ENCODE results near the gene CCT4.
"Not testable (repeated sequence)": the region's sequence is repeated elsewhere in the genome, so short reads cannot be mapped to it uniquely, and the experiment has no call there.

The CCT4 gene, protein sequence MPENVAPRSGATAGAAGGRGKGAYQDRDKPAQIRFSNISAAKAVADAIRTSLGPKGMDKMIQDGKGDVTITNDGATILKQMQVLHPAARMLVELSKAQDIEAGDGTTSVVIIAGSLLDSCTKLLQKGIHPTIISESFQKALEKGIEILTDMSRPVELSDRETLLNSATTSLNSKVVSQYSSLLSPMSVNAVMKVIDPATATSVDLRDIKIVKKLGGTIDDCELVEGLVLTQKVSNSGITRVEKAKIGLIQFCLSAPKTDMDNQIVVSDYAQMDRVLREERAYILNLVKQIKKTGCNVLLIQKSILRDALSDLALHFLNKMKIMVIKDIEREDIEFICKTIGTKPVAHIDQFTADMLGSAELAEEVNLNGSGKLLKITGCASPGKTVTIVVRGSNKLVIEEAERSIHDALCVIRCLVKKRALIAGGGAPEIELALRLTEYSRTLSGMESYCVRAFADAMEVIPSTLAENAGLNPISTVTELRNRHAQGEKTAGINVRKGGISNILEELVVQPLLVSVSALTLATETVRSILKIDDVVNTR

DNA sequence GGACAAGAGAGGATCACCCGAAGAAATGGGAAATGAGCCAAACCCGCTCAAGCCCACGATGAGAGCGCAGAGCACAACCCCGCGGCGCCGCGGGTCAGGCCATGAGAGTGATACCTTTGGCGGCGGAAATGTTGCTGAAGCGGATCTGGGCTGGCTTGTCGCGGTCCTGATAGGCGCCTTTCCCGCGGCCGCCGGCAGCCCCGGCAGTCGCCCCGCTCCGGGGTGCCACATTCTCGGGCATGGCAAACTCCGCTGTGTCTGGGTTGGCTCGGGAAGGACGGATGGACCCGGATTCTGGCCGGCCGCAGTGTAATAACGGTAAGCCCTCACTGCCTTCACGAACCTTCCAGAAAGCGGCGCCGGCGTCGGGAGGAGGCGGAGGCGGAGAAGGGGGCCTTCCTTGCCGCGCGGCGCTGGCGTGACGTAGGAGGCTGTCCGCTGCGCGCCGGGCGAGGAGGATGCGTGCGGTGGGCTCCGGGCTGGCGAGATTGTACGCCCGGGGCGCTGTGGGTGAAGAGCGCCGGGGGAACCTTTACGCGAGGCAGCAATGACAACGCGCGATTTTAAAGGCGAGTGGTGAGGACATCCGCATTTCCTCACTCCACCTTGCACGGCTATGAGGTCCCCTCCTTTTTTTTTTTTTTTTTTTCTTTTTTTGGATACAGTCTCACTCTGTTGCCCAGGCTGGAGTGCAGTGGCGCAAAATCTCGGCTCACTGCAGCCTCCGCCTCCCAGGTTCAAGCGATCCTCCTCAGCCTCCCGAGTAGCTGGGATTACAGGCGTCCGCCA lies at the start of gene CCT4:
Gene CCT4 (minus strand): TSS at position 390 of the 789 bp plus-strand sequence. CDS start 149 bp downstream, at position 241.
- DNase-seq, result peak; percentile 92

DNA sequence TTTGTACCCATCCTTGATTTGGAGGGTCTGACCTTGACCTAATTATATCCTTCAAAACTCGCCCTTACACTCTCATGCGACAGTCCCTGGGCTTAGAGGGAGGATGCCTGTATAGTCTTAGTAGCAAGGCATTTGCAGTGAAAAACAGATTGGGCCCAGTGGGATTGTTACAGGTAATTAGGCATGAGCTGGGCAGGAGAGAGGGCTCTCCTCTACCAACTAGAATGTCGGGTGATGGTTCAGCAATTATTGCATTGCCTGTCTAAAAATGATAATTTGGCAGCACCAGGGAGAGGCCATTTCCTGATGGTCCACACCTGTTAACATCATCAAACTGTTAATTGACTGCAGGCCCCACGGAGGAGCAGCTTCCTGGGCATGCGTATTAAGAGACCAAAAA lies 49.4 kb upstream of the CCT4 start:
- no peak for DNase-seq

DNA sequence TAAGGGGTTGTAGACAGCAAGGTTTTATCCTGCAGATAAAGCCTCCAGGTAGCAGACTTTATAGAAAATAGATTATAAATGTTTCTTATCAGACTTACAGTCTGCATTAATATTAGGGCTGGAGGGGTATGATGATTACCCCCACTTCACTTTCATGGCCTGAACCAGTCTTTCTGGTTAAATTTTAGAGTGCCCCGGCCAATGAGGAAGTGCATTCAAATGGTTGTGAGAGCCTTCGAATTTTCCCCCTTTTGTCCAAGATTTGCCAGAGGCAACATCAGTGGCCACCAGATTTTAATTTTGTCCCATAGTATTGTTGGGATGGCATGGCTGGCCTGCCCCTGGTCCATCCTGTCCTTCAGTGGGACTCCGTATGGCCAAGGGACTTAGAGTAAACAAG lies 48.6 kb upstream of the CCT4 start:
- DNase-seq, result no peak

DNA sequence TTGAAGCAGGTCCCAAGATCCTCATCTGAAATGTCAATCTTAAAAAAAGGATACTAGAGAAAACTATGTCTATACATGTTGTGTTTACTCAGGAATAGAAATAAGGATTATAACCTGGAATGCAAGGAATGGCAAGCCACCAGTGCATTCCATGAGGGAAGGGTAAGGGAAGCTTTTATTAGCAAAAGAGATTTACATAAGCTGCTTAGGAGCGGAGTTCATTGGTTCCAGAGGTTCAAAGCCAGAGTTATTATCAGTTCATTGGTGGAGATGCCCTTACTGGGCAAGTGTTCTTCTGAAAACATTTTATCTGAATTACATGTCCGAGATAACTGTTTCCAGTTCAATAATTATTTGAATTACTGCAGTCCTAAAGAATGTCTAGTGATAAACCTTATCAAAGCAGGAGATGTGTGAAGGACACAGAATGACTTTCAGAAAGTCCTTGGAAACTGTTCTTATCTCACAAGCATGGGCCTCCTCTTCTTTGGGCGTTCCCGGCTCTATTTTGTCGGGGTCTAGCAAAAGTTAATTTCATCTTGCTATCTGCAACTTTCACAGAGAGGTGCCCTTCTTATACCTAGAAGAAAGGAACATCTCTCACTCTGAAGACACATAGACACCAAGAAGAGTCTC lies 40.5 kb upstream of the CCT4 start:
- DNase-seq, result no peak

DNA sequence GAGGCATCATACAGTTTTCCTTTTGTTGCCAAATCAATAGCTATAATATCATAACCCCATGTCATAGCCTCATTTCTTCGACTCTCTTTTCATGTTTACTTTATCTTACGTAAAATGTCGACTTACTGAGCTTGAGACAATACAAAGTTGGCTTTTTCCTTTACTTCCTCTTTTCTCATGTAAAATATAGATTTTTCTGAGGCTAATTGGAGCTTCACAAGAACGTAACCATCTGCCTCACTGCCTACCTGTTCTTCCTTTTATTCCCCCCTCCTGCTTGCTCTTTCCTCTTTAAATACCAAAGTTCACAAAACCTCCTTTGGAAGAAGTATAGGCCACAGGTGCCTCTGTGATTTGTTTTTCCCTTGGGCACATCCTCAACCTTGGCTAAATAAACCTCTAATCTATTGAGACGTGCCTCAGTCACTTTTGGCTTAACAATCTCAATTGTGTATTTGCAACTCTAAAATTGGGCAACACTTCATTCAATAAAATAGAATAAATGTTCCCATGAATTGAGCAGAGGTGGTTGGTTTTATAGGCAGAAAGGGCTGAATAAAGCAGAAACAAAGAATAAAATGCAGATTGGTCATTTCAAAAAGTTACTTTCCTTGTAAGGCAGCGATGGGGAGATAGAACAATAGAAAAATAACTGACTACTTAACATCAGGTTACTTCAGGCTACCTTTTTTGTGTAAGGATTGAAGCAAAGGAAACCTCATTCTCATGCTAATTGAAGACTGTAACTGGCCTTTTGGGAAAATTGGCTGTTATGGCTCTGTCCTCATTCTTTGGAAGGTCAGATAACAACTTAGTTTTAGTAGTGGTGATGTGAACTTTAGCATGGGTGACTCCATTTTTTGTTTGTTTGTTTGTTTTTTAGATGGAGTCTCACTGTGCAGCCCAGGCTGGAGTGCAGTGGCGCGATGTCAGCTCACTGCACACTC lies 38.3 kb upstream of the CCT4 start:
- DNase-seq, result no peak

DNA sequence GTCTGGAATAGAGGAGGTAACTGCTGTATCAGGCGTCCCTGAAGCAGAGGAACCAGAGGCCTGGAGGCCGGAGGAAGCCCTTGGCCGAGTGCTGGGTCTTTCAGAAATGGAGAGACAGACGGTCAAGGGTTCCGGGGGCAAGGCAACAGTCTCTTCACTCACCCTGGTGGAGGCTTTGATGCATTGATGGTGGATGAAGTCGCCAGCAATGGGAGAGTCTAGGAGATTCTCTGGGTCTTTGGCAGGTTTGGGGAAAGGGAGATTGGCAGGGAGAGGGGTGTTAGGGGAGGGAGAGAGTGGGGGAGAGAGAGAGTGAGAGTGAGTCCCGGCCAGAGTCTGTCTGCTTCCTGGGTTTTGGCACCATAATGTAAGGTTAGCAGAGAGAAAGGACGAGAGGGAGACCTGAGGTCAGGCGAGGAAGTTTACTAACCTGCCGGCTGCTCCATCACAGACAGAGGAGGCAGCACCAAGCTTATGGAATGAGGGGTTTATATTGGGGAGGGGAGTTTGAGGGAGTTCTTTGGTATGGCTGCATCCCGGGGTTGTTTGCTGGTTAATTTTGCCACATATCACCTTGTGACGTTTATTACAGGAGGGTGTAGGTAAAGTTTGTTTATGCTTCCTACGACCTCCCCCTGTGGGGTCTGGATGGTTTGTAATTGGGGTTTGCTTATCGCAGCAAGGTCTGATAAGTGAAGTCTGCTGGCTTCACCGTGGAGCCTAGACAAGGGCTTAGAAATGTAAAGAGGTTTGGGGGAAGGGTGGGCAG lies 36.6 kb upstream of the CCT4 start:
- no peak for DNase-seq

DNA sequence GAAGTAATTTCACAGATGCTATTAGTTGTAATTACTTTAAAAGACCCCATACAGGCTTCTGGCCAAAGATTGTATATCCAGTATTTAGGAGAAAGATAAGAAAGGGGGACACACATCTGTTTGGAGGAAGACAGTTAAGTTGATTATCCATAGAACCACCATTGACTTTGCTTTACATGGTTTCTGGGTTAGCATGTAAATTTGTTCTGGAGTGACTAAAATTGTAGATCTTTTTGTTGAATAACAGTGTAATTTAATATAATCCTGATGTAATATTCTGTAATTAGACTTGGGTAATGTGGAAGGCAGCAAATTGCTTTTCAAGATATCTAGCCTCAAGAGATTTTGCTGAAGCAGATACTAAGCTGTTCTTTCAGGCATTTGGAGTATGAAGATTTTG lies 34.3 kb upstream of the CCT4 start:
- DNase-seq, result no peak

DNA sequence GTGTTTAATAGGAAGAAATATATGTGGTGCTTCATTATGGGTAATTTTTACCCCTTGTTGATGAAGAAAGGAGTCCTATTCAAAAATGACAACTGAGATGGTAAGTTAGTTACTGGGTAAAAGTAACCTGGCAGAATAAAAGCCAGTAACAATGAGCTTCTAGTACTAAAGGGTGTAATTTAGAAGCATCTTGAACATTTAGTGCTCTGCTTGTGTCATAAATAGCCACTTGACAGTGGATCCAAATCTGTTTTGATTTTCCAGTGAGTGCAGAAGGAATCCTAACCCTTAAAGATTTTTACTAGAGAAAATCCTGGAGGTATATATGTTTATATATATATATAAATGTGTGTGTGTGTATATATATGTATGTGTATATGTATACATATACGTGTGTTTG lies 32.1 kb upstream of the CCT4 start:
- no peak for DNase-seq

DNA sequence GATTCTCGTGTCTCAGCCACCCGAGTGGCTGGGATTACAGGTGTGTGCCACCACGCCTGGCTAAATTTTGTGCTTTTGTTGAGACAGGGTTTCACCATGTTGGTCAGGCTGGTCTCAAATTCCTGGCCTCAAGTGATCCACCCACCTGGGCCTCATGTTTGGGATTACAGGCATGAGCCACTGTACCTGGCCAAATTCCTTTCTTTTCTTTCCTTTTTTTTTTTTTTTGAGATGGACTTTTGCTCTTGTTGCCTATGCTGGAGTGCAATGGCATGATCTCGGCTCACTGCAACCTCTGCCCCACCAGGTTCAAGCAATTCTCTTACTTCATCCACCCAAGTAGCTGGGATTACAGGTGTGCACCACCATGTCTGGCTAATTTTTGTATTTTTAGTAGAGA lies 26.3 kb upstream of the CCT4 start:
- not testable (repeated sequence) for DNase-seq

DNA sequence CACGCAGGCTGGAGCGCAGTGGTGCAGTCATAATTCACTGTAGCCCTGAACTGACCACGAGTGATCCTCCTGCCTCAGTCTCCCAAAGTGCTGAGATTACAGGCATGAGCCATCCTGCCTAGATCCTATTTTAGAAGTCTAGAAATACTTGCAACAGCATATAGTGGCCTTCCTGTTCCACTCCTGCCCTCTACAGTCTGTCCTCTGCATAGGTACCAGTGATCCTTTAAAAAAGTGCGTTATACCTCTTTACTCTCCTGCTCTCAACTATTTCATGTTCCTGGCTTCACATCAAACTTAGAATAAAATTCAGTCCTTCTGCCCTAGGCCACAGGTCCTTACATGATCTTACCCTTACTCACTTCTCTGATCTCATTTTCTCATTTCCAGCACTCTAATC lies 23.1 kb upstream of the CCT4 start:
- no peak for DNase-seq

DNA sequence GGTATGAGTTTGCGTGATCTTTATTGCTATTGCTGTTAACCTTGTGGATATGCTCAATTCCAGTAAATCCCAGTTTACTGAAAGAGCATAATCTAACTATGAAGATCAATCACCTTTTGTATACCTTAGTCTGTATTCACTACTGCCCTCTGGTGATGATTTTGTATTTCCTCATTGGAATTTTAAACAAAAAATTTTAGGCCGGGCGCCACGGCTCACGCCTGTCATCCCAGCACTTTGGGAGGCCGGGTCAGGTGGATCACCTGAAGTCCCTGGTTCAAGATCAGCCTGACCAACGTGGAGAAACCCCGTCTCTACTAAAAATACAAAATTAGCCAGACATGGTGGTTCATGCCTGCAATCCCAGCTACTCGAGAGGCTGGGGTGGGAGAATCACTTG lies 22.1 kb upstream of the CCT4 start:
- DNase-seq, result no peak

DNA sequence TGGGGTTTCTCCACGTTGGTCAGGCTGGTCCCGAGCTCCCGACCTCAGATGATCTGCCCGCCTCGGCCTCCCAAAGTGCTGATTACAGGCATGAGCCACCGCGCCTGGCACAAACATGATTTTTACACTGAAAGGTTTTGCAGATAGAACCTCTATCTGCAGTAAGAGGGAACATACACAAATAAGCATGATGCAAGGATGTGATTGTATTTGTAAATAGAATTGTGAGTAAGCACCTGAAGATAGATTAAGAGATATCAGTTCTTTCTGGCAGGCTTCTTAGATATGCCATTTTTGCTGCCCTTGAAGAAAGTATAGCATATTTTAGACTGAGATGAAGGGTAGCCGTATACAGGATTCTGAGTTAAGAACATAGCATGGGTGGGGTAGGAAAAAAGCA lies 20.7 kb upstream of the CCT4 start:
- DNase-seq, result no peak

DNA sequence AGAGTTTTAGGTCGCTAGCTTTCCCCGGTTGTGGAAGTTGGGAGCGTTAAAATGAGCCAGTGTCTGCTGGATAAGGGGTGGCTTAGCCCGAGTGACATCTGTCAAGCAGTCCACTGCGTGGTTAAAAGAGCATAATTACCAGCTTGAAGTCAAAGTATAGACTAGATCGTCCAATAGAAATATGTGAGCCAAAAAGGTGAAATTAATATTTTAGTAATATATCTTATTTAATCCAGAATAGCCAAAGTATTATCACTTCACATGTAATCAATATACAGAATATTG lies 17.7 kb upstream of the CCT4 start:
- no peak for DNase-seq

DNA sequence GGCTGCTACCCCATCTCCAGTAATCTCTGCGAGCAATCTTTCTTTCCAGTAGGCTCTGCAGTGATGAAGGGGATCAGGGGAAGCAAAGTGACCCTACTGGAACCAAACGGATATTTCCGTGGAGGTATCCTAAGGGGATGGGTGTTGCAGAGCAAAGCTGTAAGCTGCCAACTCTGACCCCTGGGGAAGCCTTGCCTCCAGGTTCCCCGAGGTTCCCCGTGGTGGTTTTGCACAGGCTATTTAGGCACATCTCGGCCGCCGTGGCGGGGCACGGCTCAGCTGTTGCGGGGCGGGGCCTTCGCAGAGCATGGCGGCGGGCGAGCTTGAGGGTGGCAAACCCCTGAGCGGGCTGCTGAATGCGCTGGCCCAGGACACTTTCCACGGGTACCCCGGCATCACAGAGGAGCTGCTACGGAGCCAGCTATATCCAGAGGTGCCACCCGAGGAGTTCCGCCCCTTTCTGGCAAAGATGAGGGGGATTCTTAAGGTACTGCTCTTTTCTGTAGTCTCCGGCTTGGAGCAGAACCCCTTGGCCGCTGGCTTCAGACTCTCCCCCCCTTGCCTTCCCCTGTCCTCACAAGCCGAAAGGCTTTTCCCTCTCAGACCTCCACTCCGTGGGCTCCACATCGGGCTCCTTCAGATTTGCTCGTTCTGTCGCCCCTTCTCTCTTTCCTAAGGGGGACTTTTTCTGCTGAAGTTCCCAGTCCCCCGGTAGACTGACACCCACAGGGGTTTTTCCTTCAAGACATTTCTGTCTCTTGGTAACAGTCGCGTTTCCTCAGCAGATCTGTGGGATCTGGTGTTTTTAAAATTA lies 17.1 kb upstream of the CCT4 start, which contains the start of gene COMMD1:
Gene COMMD1 (plus strand): TSS at position 303 of the 814 bp plus-strand sequence. CDS start 5 bp downstream, at position 308.
- DNase-seq, result peak; percentile 90

DNA sequence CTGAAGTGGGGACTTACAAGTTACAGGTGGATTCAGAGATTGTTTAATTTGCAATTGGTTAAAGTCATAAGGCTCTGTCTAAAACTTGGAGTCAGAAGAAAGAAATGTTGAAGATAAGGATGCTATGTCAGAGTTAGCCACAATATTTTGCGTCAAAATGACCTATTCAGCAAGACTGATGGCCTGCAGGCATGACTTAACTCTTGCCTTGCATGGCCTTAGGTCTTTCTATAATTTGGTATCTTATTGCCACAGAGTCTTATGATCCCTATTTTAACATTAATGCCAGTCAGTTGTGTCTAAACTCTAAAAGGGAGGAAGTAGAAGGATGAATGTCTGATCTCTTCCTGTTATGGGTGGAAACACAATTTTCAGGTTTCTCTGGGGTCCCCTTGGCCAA lies 11.8 kb upstream of the CCT4 start:
- DNase-seq, result no peak

DNA sequence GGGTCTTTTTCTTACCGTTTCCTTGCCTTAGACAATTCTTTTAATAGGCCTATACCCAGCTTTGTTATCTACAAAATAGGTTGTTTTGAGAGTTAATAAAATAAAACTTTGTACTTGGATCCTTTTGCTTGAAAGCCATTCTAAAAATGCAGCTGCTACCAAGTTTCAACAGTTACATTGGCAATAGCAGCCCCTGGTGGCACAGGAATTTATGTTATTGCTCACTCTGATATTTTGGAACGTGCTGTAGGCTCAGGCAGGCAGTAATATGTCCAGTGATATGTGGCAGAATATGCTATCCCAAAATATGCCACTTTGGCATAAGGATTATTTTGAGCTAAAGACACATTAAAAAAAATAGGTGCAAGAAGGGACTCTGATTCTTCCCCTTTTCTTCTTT lies 10.4 kb upstream of the CCT4 start:
- no peak for DNase-seq

DNA sequence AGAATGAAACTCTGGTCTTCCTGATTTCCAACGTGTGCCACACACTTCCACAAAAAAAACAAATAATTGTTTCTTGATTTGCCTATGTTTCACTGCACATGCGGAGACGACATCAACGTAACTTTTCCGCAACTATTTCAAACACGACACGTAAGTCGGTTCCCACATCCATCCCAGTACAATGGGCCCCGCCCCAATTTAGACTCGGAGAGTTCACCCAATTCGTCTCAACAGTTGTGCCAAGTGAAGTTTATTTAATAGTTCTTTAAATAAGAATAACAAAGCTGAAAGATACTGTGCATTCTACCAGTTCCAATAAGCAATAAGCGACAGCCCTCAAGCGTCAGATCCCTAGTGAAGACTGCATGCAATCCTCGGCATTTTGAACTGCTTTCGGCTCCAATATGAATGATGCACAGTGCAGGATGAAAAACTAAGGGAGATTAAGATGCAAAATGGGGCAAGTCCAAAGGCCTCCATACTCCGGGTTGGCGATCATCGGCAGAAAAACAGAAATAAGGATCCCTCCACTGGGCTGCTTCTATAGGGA lies 664 bp downstream of the CCT4 start:
- DNase-seq, result peak; percentile 44

DNA sequence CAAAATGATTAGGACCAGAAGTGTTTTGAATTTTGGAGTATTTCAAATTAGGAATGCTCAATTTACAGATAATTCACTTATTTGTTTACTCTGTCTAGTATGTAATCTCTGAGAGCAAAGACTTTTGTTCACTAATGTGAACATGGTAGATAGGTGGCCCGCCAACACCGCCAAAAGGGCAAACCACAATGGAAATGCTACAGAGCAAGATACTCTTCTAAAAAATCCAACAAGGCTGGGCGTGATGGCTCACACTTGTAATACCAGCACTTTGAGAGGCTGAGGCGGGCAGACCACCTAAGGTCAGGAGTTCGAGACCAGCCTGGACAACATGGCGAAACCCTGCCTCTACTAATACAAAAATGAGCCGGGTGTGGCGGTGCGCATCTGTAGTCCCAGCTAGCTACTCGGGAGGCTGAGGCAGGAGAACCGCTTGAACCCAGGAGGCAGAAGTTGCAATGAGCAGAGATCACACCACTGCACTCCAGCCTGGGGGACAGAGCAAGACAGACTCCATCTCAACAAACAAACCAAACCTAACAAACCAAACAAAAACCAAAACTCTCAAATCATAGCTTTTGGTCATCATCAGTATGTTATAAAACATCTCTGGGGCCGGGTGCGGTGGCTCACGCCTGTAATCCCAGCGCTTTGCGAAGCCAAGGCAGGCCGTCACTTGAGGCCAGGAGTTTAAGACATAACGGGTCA lies 2.4 kb downstream of the CCT4 start:
- DNase-seq, result peak; percentile 19

DNA sequence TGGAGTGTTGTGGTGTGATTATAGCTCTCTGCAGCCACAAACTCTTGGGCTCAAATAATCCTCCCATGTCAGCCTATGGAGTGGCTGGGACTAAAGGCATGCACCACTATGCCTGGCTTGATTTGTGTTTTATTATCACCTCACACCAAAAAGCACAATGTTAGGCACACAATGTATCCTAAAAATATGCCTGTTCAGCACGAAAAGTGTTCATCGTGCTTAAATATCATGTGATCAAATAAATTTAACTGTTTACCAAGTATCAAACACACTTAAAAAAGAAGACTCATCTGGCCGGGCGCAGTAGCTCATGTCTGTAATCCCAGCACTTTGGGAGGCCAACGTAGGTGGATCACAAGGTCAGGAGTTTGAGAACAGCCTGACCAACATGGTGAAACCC lies 5.6 kb downstream of the CCT4 start:
- no peak for DNase-seq

DNA sequence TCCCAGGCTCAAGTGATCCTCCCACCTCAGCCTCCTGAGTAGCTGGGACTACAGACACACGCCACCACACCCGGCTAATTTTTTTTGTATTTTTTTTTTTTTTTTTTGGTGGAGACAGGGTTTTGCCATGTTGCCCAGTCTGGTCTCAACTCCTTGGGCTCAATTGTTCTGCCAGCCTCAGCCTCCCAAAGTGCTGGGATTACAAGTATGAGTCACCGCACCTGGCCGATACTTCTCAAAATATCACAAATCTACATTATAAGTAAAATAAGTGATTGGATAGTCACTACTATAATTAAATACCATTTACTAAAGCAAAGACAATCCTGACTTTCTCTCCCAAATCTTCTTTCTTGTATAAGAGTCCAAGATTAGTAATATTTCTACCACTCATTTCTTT lies 9.1 kb downstream of the CCT4 start:
- DNase-seq, result not testable (repeated sequence)

Data from activated CD4-positive, alpha-beta T cell treated with anti-CD3 and anti-CD28 coated beads for 48 hours (primary cell).